Kidney epithelial cell (primary cell): ENCODE results near the gene FMN1. TPM values are rescaled to one million over a fixed set of nuclear protein-coding genes. Genes with fewer than 3 reads are reported as not detected.
A peak's percentile ranks its signal among the peaks of the same experiment; 100 is the strongest.

Source experiments
- DNase-seq: peaks from one replicate; pipeline ENCODE4 v3.0.0-alpha.2; 2010; ENCODE audit warnings: low read depth
- H3K27me3 ChIP-seq: 2 replicates; pipeline ENCODE4 v1.6.0; 2011; ENCODE audit warnings: low read length; ENCODE audit not compliant: control insufficient read depth, insufficient read depth
- H3K36me3 ChIP-seq: 2 replicates; pipeline ENCODE4 v1.5.1; 2011; ENCODE audit warnings: low read length; ENCODE audit not compliant: control insufficient read depth, insufficient read depth
- H3K4me3 ChIP-seq: 2 replicates; pipeline ENCODE4 v1.5.1; 2011; ENCODE audit warnings: low read depth, mild to moderate bottlenecking, control low read depth, low read length
- total RNA-seq: library from RNA; depleted of rRNA; stranded (reverse); fragments of >200 nt; gene quantifications from 2 replicates; pipeline ENCODE4 v1.2.3, GENCODE V29; 2015
- TF ChIP-seq, protein P1 (sequence below): IDR thresholded peaks from 2 replicates; pipeline ENCODE4 v1.5.1; 2011; ENCODE audit warnings: mild to moderate bottlenecking, moderate library complexity, low read length, control low read depth, inconsistent platforms; ENCODE audit not compliant: insufficient read depth, poor library complexity, severe bottlenecking

FMN1 gene
- total RNA-seq, 1 donor from 2014 or later = 4.5 TPM

DNA sequence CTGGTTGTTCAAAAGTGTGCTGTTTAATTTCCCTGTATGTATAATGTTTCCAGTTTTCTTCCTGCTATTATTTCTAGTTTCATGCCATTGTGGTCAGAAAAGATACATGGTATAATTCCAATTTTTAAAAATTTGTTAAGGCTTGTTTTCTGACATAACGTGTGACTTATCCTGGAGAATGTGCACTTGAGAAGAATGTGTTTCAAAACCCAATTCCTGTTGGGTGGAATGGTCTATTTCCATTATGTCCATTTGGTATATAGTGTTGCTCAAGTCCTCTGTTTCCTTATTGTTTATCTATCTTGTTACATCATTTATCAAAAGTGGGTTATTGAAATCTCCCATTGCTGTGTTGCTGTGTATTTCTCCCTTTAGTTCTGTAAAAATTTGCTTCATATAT, 261.3 kb downstream of the FMN1 start:
- TF ChIP-seq, protein P1, sequence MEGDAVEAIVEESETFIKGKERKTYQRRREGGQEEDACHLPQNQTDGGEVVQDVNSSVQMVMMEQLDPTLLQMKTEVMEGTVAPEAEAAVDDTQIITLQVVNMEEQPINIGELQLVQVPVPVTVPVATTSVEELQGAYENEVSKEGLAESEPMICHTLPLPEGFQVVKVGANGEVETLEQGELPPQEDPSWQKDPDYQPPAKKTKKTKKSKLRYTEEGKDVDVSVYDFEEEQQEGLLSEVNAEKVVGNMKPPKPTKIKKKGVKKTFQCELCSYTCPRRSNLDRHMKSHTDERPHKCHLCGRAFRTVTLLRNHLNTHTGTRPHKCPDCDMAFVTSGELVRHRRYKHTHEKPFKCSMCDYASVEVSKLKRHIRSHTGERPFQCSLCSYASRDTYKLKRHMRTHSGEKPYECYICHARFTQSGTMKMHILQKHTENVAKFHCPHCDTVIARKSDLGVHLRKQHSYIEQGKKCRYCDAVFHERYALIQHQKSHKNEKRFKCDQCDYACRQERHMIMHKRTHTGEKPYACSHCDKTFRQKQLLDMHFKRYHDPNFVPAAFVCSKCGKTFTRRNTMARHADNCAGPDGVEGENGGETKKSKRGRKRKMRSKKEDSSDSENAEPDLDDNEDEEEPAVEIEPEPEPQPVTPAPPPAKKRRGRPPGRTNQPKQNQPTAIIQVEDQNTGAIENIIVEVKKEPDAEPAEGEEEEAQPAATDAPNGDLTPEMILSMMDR = no peak
- Histone ChIP-seq H3K36me3 (no peaks in the 10 kb centered on the region), H3K4me3 (no peak overlapping the region), H3K27me3 (no peaks in the 10 kb centered on the region)
- DNase-seq = no peak

DNA sequence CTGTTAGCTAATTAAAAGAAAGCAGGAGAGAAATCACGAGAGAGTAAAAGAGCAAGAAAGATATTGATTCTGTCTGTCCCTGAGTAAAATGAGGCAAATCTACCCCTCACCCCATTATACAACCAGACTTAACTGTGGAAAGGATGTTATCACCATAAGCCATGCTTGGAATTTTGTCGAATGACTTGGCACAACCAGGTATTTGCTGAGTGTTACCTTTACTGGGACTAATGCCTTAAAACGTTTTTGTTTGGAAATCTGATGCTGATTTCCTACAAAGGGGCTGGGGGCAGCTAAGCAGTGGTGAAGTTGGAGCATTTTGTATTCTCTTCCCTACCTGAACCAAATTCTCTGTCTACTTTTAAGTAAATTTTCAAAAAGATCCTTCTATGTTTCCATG, 265.6 kb downstream of the FMN1 start:
- no peaks in the 10 kb centered on the region for H3K27me3 ChIP-seq
- no peak for DNase-seq
- TF ChIP-seq, protein P1 = no peak

DNA sequence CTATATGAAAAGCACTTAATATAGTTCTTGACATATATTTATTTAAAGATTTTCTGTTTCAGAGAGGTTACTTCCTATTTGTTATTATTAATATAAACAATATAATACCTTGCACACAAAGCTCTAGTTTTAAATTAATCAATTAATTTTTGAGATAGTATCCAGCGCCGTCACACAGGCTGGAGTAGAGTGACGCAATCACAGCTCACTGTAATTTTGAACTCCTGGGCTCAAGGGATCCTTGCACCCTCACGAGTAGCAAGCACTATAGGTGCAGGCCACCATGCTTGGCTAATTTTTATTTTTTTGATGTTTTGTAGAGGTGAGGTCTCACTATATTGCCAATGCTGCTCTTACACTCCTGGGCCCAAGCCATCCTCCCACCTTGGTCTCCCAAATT, 267.4 kb downstream of the FMN1 start:
- Histone ChIP-seq H3K27me3 (no peaks in the 10 kb centered on the region), H3K4me3 (no peak overlapping the region), H3K36me3 (no peaks in the 10 kb centered on the region)
- no peak for DNase-seq
- TF ChIP-seq, protein P1 = no peak

More for the DNA sequence above, 265.6 kb downstream of the FMN1 start:
- Histone ChIP-seq H3K4me3 (no peak overlapping the region), H3K36me3 (no peaks in the 10 kb centered on the region)

DNA sequence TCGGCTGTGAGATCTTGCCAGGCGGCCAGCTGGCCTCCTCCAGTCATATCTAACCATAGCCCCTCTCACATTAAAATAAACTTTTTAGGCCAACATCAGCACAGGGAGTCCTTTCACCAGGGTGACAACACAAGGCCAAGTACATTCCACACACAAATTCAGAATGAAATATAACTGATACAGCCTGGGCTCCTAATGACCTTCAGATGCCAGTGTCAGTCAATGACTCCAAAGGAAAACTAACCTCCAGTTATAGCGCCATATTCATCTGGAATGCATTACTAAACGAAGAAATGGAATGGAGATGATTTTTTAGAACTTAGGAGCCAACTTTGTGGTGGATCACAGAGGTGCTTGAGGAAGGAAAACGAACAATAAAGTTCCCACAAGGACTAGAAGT, 271.3 kb downstream of the FMN1 start:
- TF ChIP-seq, protein P1 = no peak
- no peak overlapping the region for H3K4me3 ChIP-seq

DNA sequence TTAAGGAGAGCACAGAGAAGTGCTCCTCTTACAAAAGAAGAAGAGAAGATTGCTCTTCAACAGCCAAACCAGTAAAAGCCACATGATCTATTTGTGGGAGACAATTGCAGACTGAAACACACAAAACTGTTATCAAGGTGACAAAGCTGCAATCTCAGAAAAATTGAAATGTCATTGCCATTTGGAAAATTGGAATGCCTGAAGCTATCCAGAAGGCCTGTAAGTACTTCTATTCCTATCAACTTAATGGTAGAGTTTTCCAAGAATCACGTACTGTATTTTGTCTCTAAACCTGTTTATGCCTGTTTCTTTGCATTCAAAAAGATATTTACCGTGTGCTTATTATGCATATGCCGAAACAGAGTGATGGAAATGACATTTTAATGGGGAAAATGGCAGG, 272.0 kb downstream of the FMN1 start:
- Histone ChIP-seq H3K4me3 (no peak overlapping the region), H3K27me3 (no peaks in the 10 kb centered on the region), H3K36me3 (no peaks in the 10 kb centered on the region)
- no peak for DNase-seq
- TF ChIP-seq, protein P1 = no peak

More for the DNA sequence above, 271.3 kb downstream of the FMN1 start:
- Histone ChIP-seq H3K36me3 (no peaks in the 10 kb centered on the region), H3K27me3 (no peaks in the 10 kb centered on the region)
- DNase-seq = no peak

DNA sequence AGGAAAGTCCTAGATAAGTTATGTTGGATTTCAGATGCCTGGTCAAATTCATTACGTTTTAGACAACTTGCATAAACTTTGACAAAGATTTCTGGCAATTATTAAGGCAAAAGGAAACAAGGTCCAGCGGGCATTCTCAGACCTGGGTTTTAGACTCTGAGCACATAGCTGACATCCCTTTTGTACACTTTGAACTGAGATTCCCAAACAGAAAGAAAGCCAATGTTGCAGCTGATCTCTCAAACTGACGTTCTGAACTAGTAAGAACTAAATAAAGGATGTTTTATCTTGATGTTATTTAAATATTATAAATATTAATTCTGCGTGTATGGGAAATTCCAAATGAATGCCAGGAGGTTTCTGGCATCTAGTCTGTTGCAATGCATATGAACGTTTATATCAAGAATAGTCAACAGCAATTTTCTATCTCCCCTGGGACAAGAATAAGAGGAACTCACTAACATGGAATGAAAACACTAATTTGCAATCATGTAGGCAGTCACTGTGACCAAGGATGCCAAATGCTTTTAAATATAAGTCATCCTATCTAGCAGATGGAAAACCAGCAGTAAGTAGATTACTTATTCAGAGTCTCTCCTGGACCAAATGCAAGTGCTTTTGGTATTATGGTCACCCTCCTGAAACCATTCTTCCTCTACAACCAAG, 274.6 kb downstream of the FMN1 start:
- Histone ChIP-seq H3K4me3 (no peak overlapping the region), H3K36me3 (no peaks in the 10 kb centered on the region), H3K27me3 (no peaks in the 10 kb centered on the region)
- TF ChIP-seq, protein P1 = no peak
- peak; percentile 44 for DNase-seq
